Esophagus squamous epithelium (tissue), 5 donors: ENCODE data around the gene ADCY5. TPM values are rescaled to one million over a fixed set of nuclear protein-coding genes. Genes with fewer than 3 reads are reported as not detected.

Experiments used
- DNase-seq: peaks from one replicate; lab custom pipeline; 2025; lab: John Stamatoyannopoulos, UW
- H3K27ac ChIP-seq, 4 donors: fragments of 200-600 bp; sonication (generic); one replicate each; pipeline ENCODE4 v1.5.1; 2016 to 2019; ENCODE audit warnings: mild to moderate bottlenecking in 1 of 4
- H3K27me3 ChIP-seq, 4 donors: fragments of 200-600 bp; sonication (generic); 1 replicate in 3 of 4; 2 replicates in 1 of 4; pipeline versions ENCODE4 v1.5.1 to v1.6.0; 2017 to 2021; ENCODE audit warnings: antibody characterized with exemption in 1 of 4
- H3K36me3 ChIP-seq, 3 donors: fragments of 200-600 bp; sonication (generic); one replicate each; pipeline ENCODE4 v1.5.1; 2016 to 2019
- H3K4me1 ChIP-seq, 3 donors: fragments of 200-600 bp; sonication (generic); one replicate each; pipeline ENCODE4 v1.5.1; 2017 to 2019
- H3K4me3 ChIP-seq, 4 donors: fragments of 200-600 bp; sonication (generic); 1 replicate in 3 of 4; 2 replicates in 1 of 4; pipeline ENCODE4 v1.5.1; 2016 to 2019; ENCODE audit warnings: mild to moderate bottlenecking in 2 of 4, moderate library complexity in 1 of 4
- H3K9me3 ChIP-seq, 3 donors: fragments of 200-600 bp; sonication (generic); one replicate each; pipeline ENCODE4 v1.5.1; 2016 to 2019
- POLR2A ChIP-seq, 4 donors: fragments of 450-650 bp; IDR thresholded peaks; one replicate each; pipeline ENCODE4 v1.6.1; 2017; ENCODE audit warnings: antibody characterized with exemption in 4 of 4, mild to moderate bottlenecking in 4 of 4, moderate library complexity in 3 of 4
- WGBS, 2 donors: methylation state at CpG; one replicate each; pipeline ENCODE4 v1.1.5; 2018; 5-methylcytosine and 5-hydroxymethylcytosine counted together
- intact Hi-C: fragments of 100-400 bp; cut with DNase I; formaldehyde crosslinking; loops from one replicate; pipeline ENCODE4 v1.15.0; 2022
- total RNA-seq, 4 donors: library from RNA; depleted of rRNA; stranded (reverse); fragments of >200 nt; gene quantifications; one replicate each; pipeline ENCODE4 v1.1.0, GENCODE V29; 2016
- TF ChIP-seq, protein P1 (sequence below), 6 experiments: fragments of 450-650 bp in 4 of 6; fragments of 200-600 bp in 2 of 6; sonication (generic) in 2 of 6; IDR thresholded peaks; one replicate each; pipeline ENCODE4 v1.5.1; 2016 to 2019; ENCODE audit warnings: antibody characterized with exemption in 6 of 6, mild to moderate bottlenecking in 4 of 6, moderate library complexity in 4 of 6
- donor health status: DM: yes; HTN: yes; CAD: no.

Gene ADCY5
- total RNA-seq, 4 donors from 2014 or later, result 0.72 to 17.4 (median 5.3) TPM

DNA sequence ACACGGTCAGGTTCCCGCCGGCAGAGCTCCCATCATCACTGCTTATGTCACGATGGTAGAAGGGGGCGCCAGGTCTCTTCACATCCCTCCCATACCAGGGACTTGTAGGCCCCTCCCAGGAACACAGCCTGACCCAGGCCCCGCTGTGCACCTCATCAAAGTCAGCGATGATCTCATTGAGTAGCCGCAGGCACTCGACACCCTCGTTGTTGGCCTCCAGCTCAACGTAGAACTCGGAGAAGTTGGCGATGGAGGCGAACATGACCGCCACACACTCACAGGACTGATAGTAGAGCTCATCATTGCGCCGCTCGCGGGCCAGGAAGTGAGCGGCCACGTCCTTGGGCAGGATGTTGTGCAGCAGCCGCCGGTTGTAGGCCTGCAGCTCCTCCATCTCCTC lies 157.9 kb downstream of the ADCY5 start:
- TF ChIP-seq, protein P1, sequence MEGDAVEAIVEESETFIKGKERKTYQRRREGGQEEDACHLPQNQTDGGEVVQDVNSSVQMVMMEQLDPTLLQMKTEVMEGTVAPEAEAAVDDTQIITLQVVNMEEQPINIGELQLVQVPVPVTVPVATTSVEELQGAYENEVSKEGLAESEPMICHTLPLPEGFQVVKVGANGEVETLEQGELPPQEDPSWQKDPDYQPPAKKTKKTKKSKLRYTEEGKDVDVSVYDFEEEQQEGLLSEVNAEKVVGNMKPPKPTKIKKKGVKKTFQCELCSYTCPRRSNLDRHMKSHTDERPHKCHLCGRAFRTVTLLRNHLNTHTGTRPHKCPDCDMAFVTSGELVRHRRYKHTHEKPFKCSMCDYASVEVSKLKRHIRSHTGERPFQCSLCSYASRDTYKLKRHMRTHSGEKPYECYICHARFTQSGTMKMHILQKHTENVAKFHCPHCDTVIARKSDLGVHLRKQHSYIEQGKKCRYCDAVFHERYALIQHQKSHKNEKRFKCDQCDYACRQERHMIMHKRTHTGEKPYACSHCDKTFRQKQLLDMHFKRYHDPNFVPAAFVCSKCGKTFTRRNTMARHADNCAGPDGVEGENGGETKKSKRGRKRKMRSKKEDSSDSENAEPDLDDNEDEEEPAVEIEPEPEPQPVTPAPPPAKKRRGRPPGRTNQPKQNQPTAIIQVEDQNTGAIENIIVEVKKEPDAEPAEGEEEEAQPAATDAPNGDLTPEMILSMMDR (IDR thresholded peaks at IDR 0.05), result no peak
- H3K9me3 ChIP-seq, result no peaks in the 10 kb centered on the region
- peaks cover 0 to 12% (median 0%) of the 10 kb centered on the region in 3 donors for H3K36me3 ChIP-seq
- intact Hi-C loops, result no loop called here
- no peaks in the 10 kb centered on the region for H3K4me1 ChIP-seq
- DNase-seq, result no peak
- H3K27me3 ChIP-seq, result no peaks in the 10 kb centered on the region
- no peak overlapping the region for H3K4me3 ChIP-seq
- no peak overlapping the region for H3K27ac ChIP-seq
- 86% methylated on average over 4 to 22 of the region's 23 CpGs for whole genome bisulfite sequencing, 2 donors

- peaks cover 0 to 16% (median 0%) of the 10 kb centered on the region in 3 donors for H3K36me3 ChIP-seq
- 72 to 75% methylated on average over 4 to 6 of the region's 13 CpGs for WGBS, 2 donors
Observed at GRCh38 chr3:123290107-123290930, 158.6 kb downstream of the ADCY5 start.

DNA sequence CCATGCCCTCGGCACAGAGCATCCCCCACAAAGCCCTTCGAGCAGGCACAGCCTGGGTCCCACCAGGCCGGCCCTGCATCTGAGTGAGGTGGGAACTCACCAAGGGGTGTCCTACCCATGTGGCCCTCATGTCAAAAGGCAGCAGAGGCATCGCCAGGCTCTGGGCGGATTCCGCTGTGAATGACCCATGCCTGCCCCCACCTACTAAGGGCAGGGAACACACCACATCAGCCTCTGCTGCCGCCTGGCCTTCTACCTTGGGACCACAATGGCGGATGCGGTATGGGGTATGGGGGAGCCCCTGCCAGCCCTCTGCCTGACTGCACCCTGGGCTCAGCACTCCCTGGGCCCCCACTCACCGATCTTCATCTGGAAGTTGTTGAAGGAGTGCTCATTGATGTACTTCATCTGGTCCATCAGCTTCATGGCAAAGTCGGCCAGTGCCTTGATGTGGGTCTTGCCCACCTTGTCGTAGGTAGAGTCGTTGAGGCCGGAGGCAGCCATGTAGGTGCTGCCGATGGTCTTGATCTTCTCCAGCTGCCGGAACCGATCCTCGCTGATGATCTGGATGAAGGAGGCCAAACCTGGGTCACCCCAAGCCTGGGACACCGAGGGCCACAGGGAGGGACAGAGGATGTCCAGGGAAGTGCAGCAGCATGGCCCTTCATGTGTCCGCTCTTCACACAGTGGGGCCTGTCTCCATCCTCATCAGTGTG lies 159.3 kb downstream of the ADCY5 start:
- Histone ChIP-seq H3K4me3 (no peak overlapping the region), H3K4me1 (no peaks in the 10 kb centered on the region), H3K27me3 (no peaks in the 10 kb centered on the region), H3K9me3 (no peaks in the 10 kb centered on the region), H3K36me3 (peaks cover 0 to 17% (median 0%) of the 10 kb centered on the region in 3 donors), H3K27ac (no peak overlapping the region)
- TF ChIP-seq POLR2A (IDR thresholded peaks at IDR 0.05), result no peak
- TF ChIP-seq, protein P1 (IDR thresholded peaks at IDR 0.05), result no peak
- intact Hi-C loops, result no loop called here
- DNase-seq, result no peak
- 94 to 100% methylated on average over 1 to 11 of the region's 20 CpGs for WGBS, 2 donors

More at GRCh38 chr3:123290107-123290930, 158.6 kb downstream of the ADCY5 start:
- Histone ChIP-seq H3K4me1 (no peaks in the 10 kb centered on the region), H3K27ac (no peak overlapping the region), H3K4me3 (no peak overlapping the region), H3K27me3 (no peaks in the 10 kb centered on the region), H3K9me3 (no peaks in the 10 kb centered on the region)
- no peak for DNase-seq
- intact Hi-C loops, result no loop called here
- TF ChIP-seq, protein P1 (IDR thresholded peaks at IDR 0.05), result no peak
- TF ChIP-seq POLR2A (IDR thresholded peaks at IDR 0.05), result no peak

GRCh38 chr3:123287962-123288302 lies 161.0 kb downstream of the ADCY5 start:
- WGBS, 2 donors, result 75 to 94% methylated on average over 5 to 6 of the region's 6 CpGs
- Histone ChIP-seq H3K9me3 (no peaks in the 10 kb centered on the region), H3K4me3 (no peak overlapping the region), H3K27me3 (no peaks in the 10 kb centered on the region), H3K36me3 (peaks cover 0 to 17% (median 0%) of the 10 kb centered on the region in 3 donors), H3K4me1 (no peaks in the 10 kb centered on the region), H3K27ac (no peak overlapping the region)
- no peak for TF ChIP-seq POLR2A (IDR thresholded peaks at IDR 0.05)
- TF ChIP-seq, protein P1 (IDR thresholded peaks at IDR 0.05), result no peak
- DNase-seq, result no peak
- intact Hi-C loops, result no loop called here
